ENCODE data around the gene SH2D3C. TPM values are rescaled to one million over a fixed set of nuclear protein-coding genes. Genes with fewer than 3 reads are reported as not detected.

SH2D3C gene
- total RNA-seq, 1 experiment from 2014 or later, result not detected

DNA sequence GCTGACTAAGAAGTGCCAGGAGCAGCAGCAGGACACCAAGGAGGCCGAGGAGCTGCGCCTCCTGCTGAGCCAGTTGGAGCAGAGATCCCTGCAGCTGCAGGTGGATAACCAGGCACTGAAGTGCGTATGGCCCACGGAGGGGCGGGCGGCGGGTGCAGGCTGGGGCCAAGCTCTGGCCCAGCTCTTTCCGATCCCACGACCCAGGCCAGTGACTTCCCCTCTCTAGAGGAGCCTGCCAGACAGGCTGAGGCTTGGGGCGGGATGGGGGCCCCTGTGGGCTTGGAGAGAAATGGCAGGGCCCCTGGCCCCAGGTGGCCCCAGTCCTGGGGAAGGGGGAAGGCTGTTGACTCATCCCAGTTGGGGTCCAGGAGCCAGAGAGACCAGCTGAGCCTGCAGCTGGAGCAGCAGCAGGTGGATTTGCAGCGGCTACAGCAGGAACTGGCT, 66.6 kb downstream of the SH2D3C start:
- Mint-ChIP-seq H3K4me1 (ENCODE audit: insufficient read depth, unreplicated experiment) (peaks cover 7% of the 10 kb centered on the region), H3K27me3 (ENCODE audit: insufficient read depth, unreplicated experiment) (no peaks in the 10 kb centered on the region), H3K36me3 (ENCODE audit: insufficient read depth, unreplicated experiment) (no peaks in the 10 kb centered on the region), H3K27ac (ENCODE audit: low read depth, unreplicated experiment) (no peak overlapping the region), H3K9me3 (ENCODE audit: unreplicated experiment) (no peaks in the 10 kb centered on the region), H3K4me3 (ENCODE audit: unreplicated experiment) (no peak overlapping the region)
- TF ChIP-seq, protein P1, sequence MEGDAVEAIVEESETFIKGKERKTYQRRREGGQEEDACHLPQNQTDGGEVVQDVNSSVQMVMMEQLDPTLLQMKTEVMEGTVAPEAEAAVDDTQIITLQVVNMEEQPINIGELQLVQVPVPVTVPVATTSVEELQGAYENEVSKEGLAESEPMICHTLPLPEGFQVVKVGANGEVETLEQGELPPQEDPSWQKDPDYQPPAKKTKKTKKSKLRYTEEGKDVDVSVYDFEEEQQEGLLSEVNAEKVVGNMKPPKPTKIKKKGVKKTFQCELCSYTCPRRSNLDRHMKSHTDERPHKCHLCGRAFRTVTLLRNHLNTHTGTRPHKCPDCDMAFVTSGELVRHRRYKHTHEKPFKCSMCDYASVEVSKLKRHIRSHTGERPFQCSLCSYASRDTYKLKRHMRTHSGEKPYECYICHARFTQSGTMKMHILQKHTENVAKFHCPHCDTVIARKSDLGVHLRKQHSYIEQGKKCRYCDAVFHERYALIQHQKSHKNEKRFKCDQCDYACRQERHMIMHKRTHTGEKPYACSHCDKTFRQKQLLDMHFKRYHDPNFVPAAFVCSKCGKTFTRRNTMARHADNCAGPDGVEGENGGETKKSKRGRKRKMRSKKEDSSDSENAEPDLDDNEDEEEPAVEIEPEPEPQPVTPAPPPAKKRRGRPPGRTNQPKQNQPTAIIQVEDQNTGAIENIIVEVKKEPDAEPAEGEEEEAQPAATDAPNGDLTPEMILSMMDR (IDR thresholded peaks at IDR 0.05; ENCODE audit: unreplicated experiment), result no peak
- no peak for DNase-seq (ENCODE audit: unreplicated experiment)
- BruUV-seq (replicated peaks), result no TSS peak
- intact Hi-C loops (cut with micrococcal nuclease), result no loop called here
- ChIA-PET POLR2A (no interaction called here), CTCF (interaction anchor here (0.6 kb wide), 2 partner anchors 59 to 223 kb away, joined by 3 to 4 read pairs; no protein-coding TSS in a partner anchor)

DNA sequence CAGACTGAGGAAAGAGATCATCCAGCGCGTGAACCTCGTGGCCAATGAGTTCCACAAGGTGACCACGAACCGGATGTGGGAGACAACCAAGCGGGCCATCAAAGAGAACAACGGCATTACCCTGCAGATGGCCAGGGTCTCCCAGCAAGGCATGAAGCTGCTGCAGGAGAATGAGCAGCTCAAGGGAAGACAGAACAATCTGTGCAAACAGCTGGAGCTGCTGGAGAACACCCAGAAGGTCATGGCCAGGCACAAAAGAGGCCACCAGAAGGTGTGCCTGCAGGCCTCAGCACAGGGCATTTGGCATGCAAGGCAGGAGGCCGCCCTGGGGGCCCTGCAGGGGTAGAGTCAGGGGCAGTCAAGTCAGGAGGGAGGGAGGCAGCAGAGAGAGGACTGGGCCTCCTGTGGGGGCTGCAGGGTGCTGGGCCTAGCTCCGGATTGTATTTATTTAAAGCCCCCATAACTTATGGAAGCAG, 67.2 kb downstream of the SH2D3C start:
- peaks cover 6% of the 10 kb centered on the region for H3K4me1 Mint-ChIP-seq (ENCODE audit: insufficient read depth, unreplicated experiment)
- H3K27ac Mint-ChIP-seq (ENCODE audit: low read depth, unreplicated experiment), result no peak overlapping the region
- H3K4me3 Mint-ChIP-seq (ENCODE audit: unreplicated experiment), result no peak overlapping the region
- H3K9me3 Mint-ChIP-seq (ENCODE audit: unreplicated experiment), result no peaks in the 10 kb centered on the region
- intact Hi-C loops (cut with micrococcal nuclease), result no loop called here
- no peak for DNase-seq (ENCODE audit: unreplicated experiment)
- H3K27me3 Mint-ChIP-seq (ENCODE audit: insufficient read depth, unreplicated experiment), result no peaks in the 10 kb centered on the region
- ChIA-PET CTCF (interaction anchor here (0.6 kb wide), 1 partner anchor 223 kb away, joined by 3 read pairs; no protein-coding TSS in a partner anchor), POLR2A (no interaction called here)
- TF ChIP-seq, protein P1 (IDR thresholded peaks at IDR 0.05; ENCODE audit: unreplicated experiment), result no peak
- no peaks in the 10 kb centered on the region for H3K36me3 Mint-ChIP-seq (ENCODE audit: insufficient read depth, unreplicated experiment)
- BruUV-seq (replicated peaks), result no TSS peak

DNA sequence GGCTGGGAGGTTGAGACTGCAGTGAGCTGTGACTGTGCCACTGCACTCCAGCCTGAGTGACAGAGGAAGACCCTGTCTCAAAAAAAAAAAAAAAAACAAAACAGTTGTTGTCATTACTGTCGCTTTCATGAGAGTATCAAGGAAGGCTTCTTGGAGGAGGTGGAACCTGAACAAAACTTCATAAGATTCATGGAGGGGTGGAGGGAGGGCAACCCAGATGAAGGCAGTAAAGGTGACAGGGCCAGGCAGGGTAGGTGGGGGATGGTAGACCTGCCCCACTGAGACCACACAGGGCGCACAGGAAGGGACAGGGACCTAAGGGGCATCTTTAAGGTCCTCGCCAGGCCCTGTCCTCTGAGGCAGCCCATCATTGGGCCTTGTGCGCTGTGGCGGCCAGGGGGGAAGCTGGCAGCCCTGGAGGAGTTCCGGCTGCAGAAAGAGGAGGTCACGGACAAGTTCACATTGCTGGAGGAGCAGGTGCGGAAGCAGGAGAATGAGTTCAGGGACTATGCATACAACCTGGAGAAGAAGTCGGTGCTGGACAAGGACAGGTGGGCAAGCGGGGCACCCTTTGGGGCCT, 68.2 kb downstream of the SH2D3C start:
- no peaks in the 10 kb centered on the region for H3K9me3 Mint-ChIP-seq (ENCODE audit: unreplicated experiment)
- no peaks in the 10 kb centered on the region for H3K4me1 Mint-ChIP-seq (ENCODE audit: insufficient read depth, unreplicated experiment)
- TF ChIP-seq, protein P1 (IDR thresholded peaks at IDR 0.05; ENCODE audit: unreplicated experiment), result no peak
- no peak for DNase-seq (ENCODE audit: unreplicated experiment)
- no peaks in the 10 kb centered on the region for H3K27me3 Mint-ChIP-seq (ENCODE audit: insufficient read depth, unreplicated experiment)
- no peaks in the 10 kb centered on the region for H3K36me3 Mint-ChIP-seq (ENCODE audit: insufficient read depth, unreplicated experiment)
- no peak overlapping the region for H3K27ac Mint-ChIP-seq (ENCODE audit: low read depth, unreplicated experiment)
- intact Hi-C loops (cut with micrococcal nuclease), result no loop called here
- BruUV-seq (replicated peaks), result no TSS peak
- CTCF ChIA-PET, result interaction anchor here (0.5 to 0.7 kb wide), 2 partner anchors 88 to 192 kb away, joined by 3 read pairs; no protein-coding TSS in a partner anchor
- POLR2A ChIA-PET, result interaction anchor here (1.0 kb wide), 1 partner anchor 25 kb away, joined by 3 read pairs; the partner anchor contains the start of gene TOR2A
- H3K4me3 Mint-ChIP-seq (ENCODE audit: unreplicated experiment), result no peak overlapping the region

DNA sequence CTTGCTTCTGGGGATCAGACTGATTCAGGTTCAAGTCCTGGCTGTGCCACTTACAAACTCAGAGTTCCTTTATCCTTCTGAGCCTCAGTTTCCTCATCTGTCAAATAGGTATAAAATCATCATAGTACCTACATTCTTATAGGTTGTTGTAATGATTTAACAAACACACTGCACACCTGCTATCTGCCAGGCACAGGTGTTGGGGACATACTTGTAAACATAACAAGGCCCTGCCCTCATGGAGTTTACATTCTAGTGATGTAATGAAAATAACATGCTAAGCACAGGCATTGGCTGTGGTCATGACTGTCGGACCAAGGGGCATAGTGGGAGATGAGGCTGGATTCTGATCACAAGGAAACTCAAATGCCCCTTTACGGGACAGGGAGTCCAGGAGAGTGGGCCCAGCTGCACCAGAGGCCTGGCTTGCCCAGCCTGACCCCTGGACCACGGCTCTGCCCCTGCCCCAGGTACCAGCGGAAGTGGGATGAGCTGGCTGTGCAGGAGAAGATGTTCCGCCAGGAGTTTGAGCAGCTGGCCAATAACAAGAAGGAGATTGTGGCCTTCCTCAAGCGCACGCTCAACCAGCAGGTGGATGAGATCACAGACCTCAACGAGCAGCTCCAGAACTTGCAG, 69.4 kb downstream of the SH2D3C start:
- TF ChIP-seq, protein P1 (IDR thresholded peaks at IDR 0.05; ENCODE audit: unreplicated experiment), result no peak
- H3K9me3 Mint-ChIP-seq (ENCODE audit: unreplicated experiment), result no peaks in the 10 kb centered on the region
- no peak overlapping the region for H3K27ac Mint-ChIP-seq (ENCODE audit: low read depth, unreplicated experiment)

More for the DNA sequence above, 69.4 kb downstream of the SH2D3C start:
- Mint-ChIP-seq H3K4me3 (ENCODE audit: unreplicated experiment) (no peak overlapping the region), H3K4me1 (ENCODE audit: insufficient read depth, unreplicated experiment) (no peaks in the 10 kb centered on the region), H3K27me3 (ENCODE audit: insufficient read depth, unreplicated experiment) (no peaks in the 10 kb centered on the region), H3K36me3 (ENCODE audit: insufficient read depth, unreplicated experiment) (no peaks in the 10 kb centered on the region)
- CTCF ChIA-PET, result no interaction called here
- intact Hi-C loops (cut with micrococcal nuclease), result no loop called here
- POLR2A ChIA-PET, result interaction anchor here (1.0 kb wide), 1 partner anchor 26 kb away, joined by 3 read pairs; the partner anchor contains the start of gene TOR2A
- no peak for DNase-seq (ENCODE audit: unreplicated experiment)
- BruUV-seq (replicated peaks), result no TSS peak
